ENCODE results near the gene AGPAT2.

- no peak for TF ChIP-seq GATA2 (IDR thresholded peaks at IDR 0.05; ENCODE audit: low read depth, low read length)
- TF ChIP-seq GATA3 (IDR thresholded peaks at IDR 0.05; ENCODE audit: low read depth, low read length): no peak
These were observed 25.0 kb downstream of the AGPAT2 start for GRCh38 chr9:136662326-136662655.

Data from SH-SY5Y (cell line).